ENCODE results near the gene ZBP1. TPM values are rescaled to one million over a fixed set of nuclear protein-coding genes. Genes with fewer than 3 reads are reported as not detected.
"Not testable (repeated sequence)": the region's sequence is repeated elsewhere in the genome, so short reads cannot be mapped to it uniquely, and the experiment has no call there.

The ZBP1 gene
- total and polyA plus RNA-seq, 3 donors from 2014 or later = 0.31 to 0.66 TPM; not detected in 1

DNA sequence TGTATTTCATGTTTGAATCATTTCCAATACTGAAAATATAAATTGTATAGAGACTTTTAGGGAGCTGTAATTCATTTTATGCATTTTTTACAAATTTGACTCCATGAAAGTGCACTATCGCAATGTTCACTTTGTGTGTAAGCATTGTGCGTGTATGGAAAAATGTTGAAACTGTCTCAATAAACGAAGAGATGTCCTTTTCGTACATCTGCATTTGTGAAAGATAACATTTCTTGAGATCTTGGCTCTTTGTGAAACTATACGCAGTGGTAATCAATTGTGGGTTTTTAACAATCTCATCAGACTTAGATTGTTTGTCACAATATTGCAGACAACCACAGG, 18.6 kb upstream of the ZBP1 start:
- intact Hi-C loops (cut with DNase I; ENCODE audit: low total_unique reads) = no loop called here

DNA sequence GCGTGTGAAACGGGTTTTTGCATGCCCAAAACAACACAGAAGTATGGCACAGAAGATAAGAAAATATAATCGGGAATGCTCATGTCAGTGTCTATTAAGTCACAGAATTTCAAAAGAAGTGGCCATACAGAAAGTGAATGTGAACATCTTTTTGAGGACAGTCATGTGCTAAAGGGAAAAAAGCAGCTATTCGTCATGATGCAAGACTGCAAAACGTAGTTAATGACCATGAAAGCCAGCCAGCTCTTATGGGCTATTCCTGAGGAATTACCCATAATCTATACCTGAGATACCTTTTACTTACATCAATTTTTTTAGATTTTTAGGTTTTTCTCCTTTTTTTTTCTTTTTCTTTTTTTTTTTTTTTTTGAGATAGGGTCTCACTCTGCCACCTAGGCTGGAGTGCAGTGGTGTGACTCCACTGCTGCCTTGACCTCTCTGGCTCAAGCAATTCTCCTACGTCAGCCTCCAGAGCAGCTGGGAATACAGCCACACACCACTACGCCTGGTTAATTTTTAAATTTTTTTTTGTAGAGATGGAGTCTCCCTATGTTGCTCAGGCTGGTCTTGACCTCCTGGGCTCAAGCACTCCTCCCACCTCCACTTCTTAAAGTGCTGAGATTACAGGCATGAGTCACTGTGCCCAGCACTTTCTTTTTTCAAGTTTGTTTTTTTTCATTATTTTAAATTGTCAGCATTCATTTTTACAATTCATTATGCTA, 18.1 kb upstream of the ZBP1 start:
- Histone ChIP-seq H3K27ac (no peak overlapping the region), H3K27me3 (no peaks in the 10 kb centered on the region), H3K9me3 (no peaks in the 10 kb centered on the region), H3K36me3 (ENCODE audit: low read depth, missing control alignments) (no peaks in the 10 kb centered on the region), H3K4me1 (no peaks in the 10 kb centered on the region), H3K4me3 (no peak overlapping the region)
- intact Hi-C loops (cut with DNase I; ENCODE audit: low total_unique reads) = no loop called here
- WGBS, 2 donors = 71 to 72% methylated on average over 7 of the region's 7 CpGs
- TF ChIP-seq POLR2A (IDR thresholded peaks at IDR 0.05) = no peak
- TF ChIP-seq, protein P1, sequence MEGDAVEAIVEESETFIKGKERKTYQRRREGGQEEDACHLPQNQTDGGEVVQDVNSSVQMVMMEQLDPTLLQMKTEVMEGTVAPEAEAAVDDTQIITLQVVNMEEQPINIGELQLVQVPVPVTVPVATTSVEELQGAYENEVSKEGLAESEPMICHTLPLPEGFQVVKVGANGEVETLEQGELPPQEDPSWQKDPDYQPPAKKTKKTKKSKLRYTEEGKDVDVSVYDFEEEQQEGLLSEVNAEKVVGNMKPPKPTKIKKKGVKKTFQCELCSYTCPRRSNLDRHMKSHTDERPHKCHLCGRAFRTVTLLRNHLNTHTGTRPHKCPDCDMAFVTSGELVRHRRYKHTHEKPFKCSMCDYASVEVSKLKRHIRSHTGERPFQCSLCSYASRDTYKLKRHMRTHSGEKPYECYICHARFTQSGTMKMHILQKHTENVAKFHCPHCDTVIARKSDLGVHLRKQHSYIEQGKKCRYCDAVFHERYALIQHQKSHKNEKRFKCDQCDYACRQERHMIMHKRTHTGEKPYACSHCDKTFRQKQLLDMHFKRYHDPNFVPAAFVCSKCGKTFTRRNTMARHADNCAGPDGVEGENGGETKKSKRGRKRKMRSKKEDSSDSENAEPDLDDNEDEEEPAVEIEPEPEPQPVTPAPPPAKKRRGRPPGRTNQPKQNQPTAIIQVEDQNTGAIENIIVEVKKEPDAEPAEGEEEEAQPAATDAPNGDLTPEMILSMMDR (IDR thresholded peaks at IDR 0.05) = no peak
- DNase-seq = no peak

More for the DNA sequence above, 18.6 kb upstream of the ZBP1 start:
- WGBS, 2 donors = 79 to 92% methylated on average over 5 of the region's 5 CpGs
- no peak overlapping the region for H3K4me3 ChIP-seq
- no peaks in the 10 kb centered on the region for H3K4me1 ChIP-seq
- H3K9me3 ChIP-seq = no peaks in the 10 kb centered on the region
- no peaks in the 10 kb centered on the region for H3K27me3 ChIP-seq
- no peak for DNase-seq
- no peak for TF ChIP-seq POLR2A (IDR thresholded peaks at IDR 0.05)
- TF ChIP-seq, protein P1 (IDR thresholded peaks at IDR 0.05) = no peak
- no peaks in the 10 kb centered on the region for H3K36me3 ChIP-seq (ENCODE audit: low read depth, missing control alignments)
- H3K27ac ChIP-seq = no peak overlapping the region

DNA sequence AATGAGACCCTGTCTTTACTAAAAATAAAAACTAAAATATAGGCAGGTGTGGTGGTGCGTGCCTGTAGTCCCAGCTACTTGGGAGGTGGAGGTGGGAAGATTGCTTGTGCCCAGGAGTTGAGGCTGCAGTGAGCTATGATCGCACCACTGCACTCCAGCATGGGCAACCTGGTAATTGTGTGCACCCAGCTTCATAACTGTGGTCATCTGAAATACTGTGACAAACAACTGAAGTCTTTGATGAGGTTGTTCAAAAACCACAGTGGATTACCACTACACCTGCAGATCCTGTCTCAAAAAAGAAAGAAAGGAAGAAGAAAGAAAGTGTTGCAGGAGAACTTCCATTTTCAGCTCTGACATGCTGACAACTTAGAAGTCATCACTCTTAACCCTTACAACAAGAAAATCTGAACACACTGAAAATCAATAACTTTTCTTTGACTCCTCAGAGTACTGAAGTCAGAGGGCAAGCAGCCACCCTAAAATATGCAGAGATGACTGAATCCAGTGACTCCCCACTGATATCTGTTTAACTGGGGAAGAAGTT, 13.8 kb upstream of the ZBP1 start:
- no peak for DNase-seq
- Histone ChIP-seq H3K27ac (no peak overlapping the region), H3K27me3 (no peaks in the 10 kb centered on the region), H3K4me1 (no peaks in the 10 kb centered on the region), H3K4me3 (no peak overlapping the region), H3K9me3 (no peaks in the 10 kb centered on the region), H3K36me3 (ENCODE audit: low read depth, missing control alignments) (no peaks in the 10 kb centered on the region)
- WGBS, 2 donors = 87 to 94% methylated on average over 2 of the region's 2 CpGs
- intact Hi-C loops (cut with DNase I; ENCODE audit: low total_unique reads) = no loop called here
- TF ChIP-seq, protein P1 (IDR thresholded peaks at IDR 0.05) = no peak
- no peak for TF ChIP-seq POLR2A (IDR thresholded peaks at IDR 0.05)

- no peak overlapping the region for H3K4me3 ChIP-seq
- 85 to 91% methylated on average over 2 of the region's 2 CpGs for WGBS, 2 donors
- intact Hi-C loops (cut with DNase I; ENCODE audit: low total_unique reads) = no loop called here
- H3K27me3 ChIP-seq = no peaks in the 10 kb centered on the region
- H3K4me1 ChIP-seq = peaks cover 5% of the 10 kb centered on the region
- H3K9me3 ChIP-seq = no peaks in the 10 kb centered on the region
- no peaks in the 10 kb centered on the region for H3K36me3 ChIP-seq (ENCODE audit: low read depth, missing control alignments)
- TF ChIP-seq, protein P1 (IDR thresholded peaks at IDR 0.05) = no peak
- no peak for TF ChIP-seq POLR2A (IDR thresholded peaks at IDR 0.05)
- H3K27ac ChIP-seq = no peak overlapping the region
- DNase-seq = no peak
These were observed 12.1 kb upstream of the ZBP1 start for GRCh38 chr20:57632286-57632685.

GRCh38 chr20:57630061-57630460, 9.8 kb upstream of the ZBP1 start:
- no peaks in the 10 kb centered on the region for H3K27me3 ChIP-seq
- TF ChIP-seq, protein P1 (IDR thresholded peaks at IDR 0.05) = no peak
- TF ChIP-seq POLR2A (IDR thresholded peaks at IDR 0.05) = no peak
- WGBS, 2 donors = 53 to 58% methylated on average over 4 of the region's 4 CpGs
- no peaks in the 10 kb centered on the region for H3K36me3 ChIP-seq (ENCODE audit: low read depth, missing control alignments)
- intact Hi-C loops (cut with DNase I; ENCODE audit: low total_unique reads) = no loop called here
- peaks cover 5% of the 10 kb centered on the region for H3K4me1 ChIP-seq
- H3K4me3 ChIP-seq = peak overlapping the region; percentile 25 to 29
- peak; percentile 56 for DNase-seq
- no peak overlapping the region for H3K27ac ChIP-seq
- no peaks in the 10 kb centered on the region for H3K9me3 ChIP-seq

- H3K9me3 ChIP-seq; H3K27me3 ChIP-seq; H3K4me1 ChIP-seq; H3K27ac ChIP-seq; intact Hi-C loops (cut with DNase I; ENCODE audit: low total_unique reads); H3K36me3 ChIP-seq (ENCODE audit: low read depth, missing control alignments): not testable (repeated sequence)
- H3K4me3 ChIP-seq = peak overlapping the region; percentile 25 to 29
- peak; percentile 43 for DNase-seq
- 54 to 74% methylated on average over 9 of the region's 9 CpGs for WGBS, 2 donors
These were observed 9.3 kb upstream of the ZBP1 start for GRCh38 chr20:57629491-57629901.

- H3K27me3 ChIP-seq; H3K36me3 ChIP-seq (ENCODE audit: low read depth, missing control alignments); H3K9me3 ChIP-seq; DNase-seq; H3K27ac ChIP-seq; H3K4me1 ChIP-seq; intact Hi-C loops (cut with DNase I; ENCODE audit: low total_unique reads): not testable (repeated sequence)
- WGBS, 2 donors = 83 to 91% methylated on average over 7 to 10 of the region's 12 CpGs
- peak overlapping the region; percentile 15 to 25 for H3K4me3 ChIP-seq
These were observed 8.7 kb upstream of the ZBP1 start for GRCh38 chr20:57628962-57629308.

All from testis (tissue), 3 donors.